HEK293 (cell line): ENCODE data around the gene C12orf57.

Source experiments
- CTCF ChIA-PET: fragments of 350-600 bp; formaldehyde crosslinking; extraction: SDS; loops from one replicate; lab custom pipeline; 2021; ENCODE audit warnings: antibody characterized with exemption; lab: Yijun Ruan, JAX
- POLR2A ChIA-PET: fragments of 300-600 bp; formaldehyde crosslinking; extraction: SDS; loops from one replicate; lab custom pipeline; 2020; ENCODE audit warnings: antibody characterized with exemption, inconsistent platforms; lab: Yijun Ruan, JAX
- H3K27ac ChIP-seq: fragments of 200-500 bp; sonication (Bioruptor generic); 2 replicates; pipeline ENCODE4 v1.5.1; 2014; ENCODE audit warnings: low read depth, low read length, control low read depth, inconsistent platforms; ENCODE audit errors: extremely low read depth
- H3K36me3 ChIP-seq, 2 experiments: fragments of 200-500 bp in 1 of 2; sonication (Bioruptor generic) in 1 of 2; 1 replicate in 1 of 2; 2 replicates in 1 of 2; pipeline ENCODE4 v1.5.1; 2014 to 2017; ENCODE audit warnings: inconsistent platforms in 2 of 2, low read length in 2 of 2; ENCODE audit not compliant: control insufficient read depth in 2 of 2, insufficient read depth in 1 of 2
- H3K4me1 ChIP-seq: fragments of 200-500 bp; sonication (Bioruptor generic); 2 replicates; pipeline ENCODE4 v1.5.1; 2014; ENCODE audit warnings: mild to moderate bottlenecking, low read length, inconsistent platforms; ENCODE audit not compliant: control insufficient read depth, insufficient read depth
- H3K4me3 ChIP-seq: 2 replicates; pipeline ENCODE4 v1.5.1; 2011; ENCODE audit warnings: low read depth, mild to moderate bottlenecking, control low read depth, low read length, moderate library complexity
- H3K9me3 ChIP-seq: fragments of 200-500 bp; sonication (Bioruptor generic); 2 replicates; pipeline ENCODE4 v1.5.1; 2014; ENCODE audit warnings: low read depth, low read length, inconsistent platforms; ENCODE audit not compliant: control insufficient read depth, insufficient read depth
- ATF2 ChIP-seq: fragments of 450-650 bp; formaldehyde crosslinking; IDR thresholded peaks from 2 replicates; pipeline ENCODE4 v1.5.1; 2016; ENCODE audit warnings: missing biosample characterization, missing genetic modification characterization, low read depth
- GLI4 ChIP-seq: fragments of 450-650 bp; formaldehyde crosslinking; IDR thresholded peaks from 2 replicates; pipeline ENCODE4 v1.5.1; 2016; ENCODE audit warnings: missing biosample characterization, missing genetic modification characterization
- GLIS1 ChIP-seq: fragments of 450-650 bp; formaldehyde crosslinking; IDR thresholded peaks from 2 replicates; pipeline ENCODE4 v1.5.1; 2016; ENCODE audit warnings: missing biosample characterization, missing genetic modification characterization
- GLIS2 ChIP-seq: fragments of 450-650 bp; formaldehyde crosslinking; IDR thresholded peaks from 2 replicates; pipeline ENCODE4 v1.5.1; 2016; ENCODE audit warnings: missing biosample characterization, missing genetic modification characterization
- KLF1 ChIP-seq: fragments of 450-650 bp; formaldehyde crosslinking; IDR thresholded peaks from 2 replicates; pipeline ENCODE4 v1.5.1; 2016; ENCODE audit warnings: missing biosample characterization, missing genetic modification characterization
- KLF9 ChIP-seq: fragments of 450-650 bp; formaldehyde crosslinking; IDR thresholded peaks from 2 replicates; pipeline ENCODE4 v1.5.1; 2016; ENCODE audit warnings: missing biosample characterization, missing genetic modification characterization, low read depth
- PATZ1 ChIP-seq: fragments of 450-650 bp; formaldehyde crosslinking; IDR thresholded peaks from 2 replicates; pipeline ENCODE4 v1.5.1; 2016; ENCODE audit warnings: missing biosample characterization, missing genetic modification characterization
- PRDM6 ChIP-seq: fragments of 450-650 bp; formaldehyde crosslinking; IDR thresholded peaks from 2 replicates; pipeline ENCODE4 v1.5.1; 2017; ENCODE audit warnings: missing biosample characterization, missing genetic modification characterization
- SALL2 ChIP-seq: fragments of 450-650 bp; formaldehyde crosslinking; IDR thresholded peaks from 2 replicates; pipeline ENCODE4 v1.5.0; 2017; ENCODE audit warnings: missing biosample characterization, mild to moderate bottlenecking, missing genetic modification characterization, borderline replicate concordance
- SCRT1 ChIP-seq: fragments of 450-650 bp; formaldehyde crosslinking; IDR thresholded peaks from 2 replicates; pipeline ENCODE4 v1.5.1; 2016; ENCODE audit warnings: missing biosample characterization, missing genetic modification characterization, borderline replicate concordance
- SCRT2 ChIP-seq: fragments of 450-650 bp; formaldehyde crosslinking; IDR thresholded peaks from 2 replicates; pipeline ENCODE4 v1.5.1; 2016; ENCODE audit warnings: missing biosample characterization, missing genetic modification characterization
- YY1 ChIP-seq: fragments of 450-650 bp; formaldehyde crosslinking; IDR thresholded peaks from 2 replicates; pipeline ENCODE4 v1.5.1; 2018; ENCODE audit warnings: missing biosample characterization, missing genetic modification characterization
- ZNF140 ChIP-seq: fragments of 450-650 bp; formaldehyde crosslinking; IDR thresholded peaks from 2 replicates; pipeline ENCODE4 v1.5.1; 2016; ENCODE audit warnings: missing biosample characterization, missing genetic modification characterization
- ZNF157 ChIP-seq: fragments of 450-650 bp; formaldehyde crosslinking; IDR thresholded peaks from 2 replicates; pipeline ENCODE4 v1.5.1; 2016; ENCODE audit warnings: missing biosample characterization, missing genetic modification characterization
- ZNF169 ChIP-seq: fragments of 450-650 bp; formaldehyde crosslinking; IDR thresholded peaks from 2 replicates; pipeline ENCODE4 v1.5.1; 2016; ENCODE audit warnings: missing biosample characterization, missing genetic modification characterization
- ZNF184 ChIP-seq: fragments of 450-650 bp; IDR thresholded peaks from 2 replicates; pipeline ENCODE4 v1.5.1; 2018; ENCODE audit warnings: missing biosample characterization, mild to moderate bottlenecking, missing genetic modification characterization
- ZNF202 ChIP-seq: fragments of 450-650 bp; formaldehyde crosslinking; IDR thresholded peaks from 2 replicates; pipeline ENCODE4 v1.5.1; 2016; ENCODE audit warnings: missing biosample characterization, missing genetic modification characterization, borderline replicate concordance
- ZNF24 ChIP-seq: fragments of 450-650 bp; formaldehyde crosslinking; IDR thresholded peaks from 2 replicates; pipeline ENCODE4 v1.5.1; 2016; ENCODE audit warnings: missing biosample characterization, missing genetic modification characterization
- ZNF248 ChIP-seq: fragments of 450-650 bp; formaldehyde crosslinking; IDR thresholded peaks from 2 replicates; pipeline ENCODE4 v1.5.1; 2017; ENCODE audit warnings: missing biosample characterization, missing genetic modification characterization
- ZNF302 ChIP-seq: fragments of 450-650 bp; formaldehyde crosslinking; IDR thresholded peaks from 2 replicates; pipeline ENCODE4 v1.5.1; 2016; ENCODE audit warnings: missing biosample characterization, missing genetic modification characterization, low read depth
- ZNF311 ChIP-seq: fragments of 450-650 bp; formaldehyde crosslinking; IDR thresholded peaks from 2 replicates; pipeline ENCODE4 v1.5.1; 2017; ENCODE audit warnings: missing biosample characterization, missing genetic modification characterization, borderline replicate concordance
- ZNF394 ChIP-seq: fragments of 450-650 bp; formaldehyde crosslinking; IDR thresholded peaks from 2 replicates; pipeline ENCODE4 v1.5.1; 2016; ENCODE audit warnings: missing biosample characterization, missing genetic modification characterization, mild to moderate bottlenecking, moderate library complexity, borderline replicate concordance
- ZNF449 ChIP-seq: fragments of 450-650 bp; formaldehyde crosslinking; IDR thresholded peaks from 2 replicates; pipeline ENCODE4 v1.5.1; 2017; ENCODE audit warnings: missing biosample characterization, mild to moderate bottlenecking, missing genetic modification characterization, moderate library complexity
- ZNF639 ChIP-seq: fragments of 450-650 bp; formaldehyde crosslinking; IDR thresholded peaks from 2 replicates; pipeline ENCODE4 v1.5.1; 2016; ENCODE audit warnings: missing biosample characterization, missing genetic modification characterization
- ZNF664 ChIP-seq: fragments of 450-650 bp; formaldehyde crosslinking; IDR thresholded peaks from 2 replicates; pipeline ENCODE4 v1.5.1; 2016; ENCODE audit warnings: missing biosample characterization, missing genetic modification characterization
- ZNF701 ChIP-seq: fragments of 450-650 bp; formaldehyde crosslinking; IDR thresholded peaks from 2 replicates; pipeline ENCODE4 v1.5.1; 2016; ENCODE audit warnings: missing biosample characterization, missing genetic modification characterization
- ZNF777 ChIP-seq: fragments of 450-650 bp; formaldehyde crosslinking; IDR thresholded peaks from 2 replicates; pipeline ENCODE4 v1.5.1; 2017; ENCODE audit warnings: missing biosample characterization, missing genetic modification characterization, borderline replicate concordance

The C12orf57 gene

GRCh38 chr12:6946920-6947374, 3.1 kb downstream of the C12orf57 start:
- Histone ChIP-seq H3K9me3 (no peaks in the 10 kb centered on the region), H3K4me1 (peaks cover 14% of the 10 kb centered on the region), H3K27ac (peak overlapping the region; percentile 50; the same call in 1 of the 2 replicates), H3K4me3 (peak overlapping the region; percentile 53), H3K36me3 (peaks cover 0 to 10% of the 10 kb centered on the region in 2 experiments; a peak in 1 of 3 replicates)
- POLR2A ChIA-PET: interaction anchor here (0.7 to 4.9 kb wide), 23 partner anchors 10 to 413 kb away, joined by 3 to 99 read pairs (median 6); partner anchors contain the start of genes C1RL, CDCA3, GAPDH and LPCAT3
- CTCF ChIA-PET: interaction anchor here (0.7 to 6.8 kb wide), 11 partner anchors 9 to 198 kb away, joined by 3 to 138 read pairs (median 8); no protein-coding TSS in a partner anchor
- TF ChIP-seq SCRT1 (tag by site-specific recombination) (peak; percentile 94), SALL2 (tag by site-specific recombination) (no peak), ZNF664 (tag by site-specific recombination) (peak; percentile 77), ZNF302 (no peak), ZNF184 (tag by site-specific recombination) (no peak), SCRT2 (tag by site-specific recombination) (peak; percentile 99), ZNF140 (tag by site-specific recombination) (no peak), ZNF701 (tag by site-specific recombination) (no peak), ZNF157 (tag by site-specific recombination) (no peak), KLF9 (tag by site-specific recombination) (no peak), ZNF311 (tag by site-specific recombination) (no peak), ZNF169 (no peak), ATF2 (tag by site-specific recombination) (no peak), ZNF394 (tag by site-specific recombination) (no peak), GLIS1 (tag by site-specific recombination) (peak; percentile 18; the same call in 1 of the 2 replicates), GLIS2 (tag by site-specific recombination) (no peak), KLF1 (tag by site-specific recombination) (no peak), ZNF248 (tag by site-specific recombination) (no peak), GLI4 (tag by site-specific recombination) (0 out of 2 replicates have a peak, but pooled peaks have one; percentile 17), ZNF449 (no peak), ZNF777 (tag by site-specific recombination) (0 out of 2 replicates have a peak, but pooled peaks have one; percentile 45), ZNF202 (tag by site-specific recombination) (no peak), PATZ1 (tag by site-specific recombination) (no peak), ZNF639 (tag by site-specific recombination) (no peak), PRDM6 (tag by site-specific recombination) (no peak), ZNF24 (no peak), YY1 (tag by site-specific recombination) (no peak)
